Activated CD8-positive, alpha-beta memory T cell treated with anti-CD3 and anti-CD28 coated beads, Interleukin-2, amount 50 U/mL, for 24 hours (primary cell): ENCODE measurements around the gene RNPEP.
"Not testable (repeated sequence)": the region's sequence is repeated elsewhere in the genome, so short reads cannot be mapped to it uniquely, and the experiment has no call there.

Experiments
- DNase-seq: peaks from one replicate; pipeline ENCODE4 v3.0.0-alpha.2; 2020; ENCODE audit errors: extremely low read depth

The RNPEP gene, protein sequence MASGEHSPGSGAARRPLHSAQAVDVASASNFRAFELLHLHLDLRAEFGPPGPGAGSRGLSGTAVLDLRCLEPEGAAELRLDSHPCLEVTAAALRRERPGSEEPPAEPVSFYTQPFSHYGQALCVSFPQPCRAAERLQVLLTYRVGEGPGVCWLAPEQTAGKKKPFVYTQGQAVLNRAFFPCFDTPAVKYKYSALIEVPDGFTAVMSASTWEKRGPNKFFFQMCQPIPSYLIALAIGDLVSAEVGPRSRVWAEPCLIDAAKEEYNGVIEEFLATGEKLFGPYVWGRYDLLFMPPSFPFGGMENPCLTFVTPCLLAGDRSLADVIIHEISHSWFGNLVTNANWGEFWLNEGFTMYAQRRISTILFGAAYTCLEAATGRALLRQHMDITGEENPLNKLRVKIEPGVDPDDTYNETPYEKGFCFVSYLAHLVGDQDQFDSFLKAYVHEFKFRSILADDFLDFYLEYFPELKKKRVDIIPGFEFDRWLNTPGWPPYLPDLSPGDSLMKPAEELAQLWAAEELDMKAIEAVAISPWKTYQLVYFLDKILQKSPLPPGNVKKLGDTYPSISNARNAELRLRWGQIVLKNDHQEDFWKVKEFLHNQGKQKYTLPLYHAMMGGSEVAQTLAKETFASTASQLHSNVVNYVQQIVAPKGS

DNA sequence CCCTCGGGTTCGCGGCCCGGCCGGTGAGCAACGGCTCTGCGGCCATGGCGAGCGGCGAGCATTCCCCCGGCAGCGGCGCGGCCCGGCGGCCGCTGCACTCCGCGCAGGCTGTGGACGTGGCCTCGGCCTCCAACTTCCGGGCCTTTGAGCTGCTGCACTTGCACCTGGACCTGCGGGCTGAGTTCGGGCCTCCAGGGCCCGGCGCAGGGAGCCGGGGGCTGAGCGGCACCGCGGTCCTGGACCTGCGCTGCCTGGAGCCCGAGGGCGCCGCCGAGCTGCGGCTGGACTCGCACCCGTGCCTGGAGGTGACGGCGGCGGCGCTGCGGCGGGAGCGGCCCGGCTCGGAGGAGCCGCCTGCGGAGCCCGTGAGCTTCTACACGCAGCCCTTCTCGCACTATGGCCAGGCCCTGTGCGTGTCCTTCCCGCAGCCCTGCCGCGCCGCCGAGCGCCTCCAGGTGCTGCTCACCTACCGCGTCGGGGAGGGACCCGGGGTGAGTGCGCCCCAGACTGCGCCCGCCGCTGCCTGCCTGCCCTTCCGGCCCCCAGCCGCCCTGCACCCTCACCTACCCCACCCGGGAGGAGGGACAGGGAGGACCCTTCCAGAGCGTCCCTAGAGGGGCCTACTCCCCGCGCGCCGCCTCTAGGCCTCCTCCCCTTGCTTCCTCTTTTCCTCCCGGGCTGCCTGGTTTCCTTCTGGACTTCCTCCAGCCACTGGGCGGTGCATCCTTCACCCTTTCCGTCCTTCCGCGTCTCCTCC lies at the start of gene RNPEP:
RNPEP (plus strand) TSS at position 26 of the 757 bp plus-strand sequence; CDS start at position 45, 19 bp downstream.
- no peak for DNase-seq

DNA sequence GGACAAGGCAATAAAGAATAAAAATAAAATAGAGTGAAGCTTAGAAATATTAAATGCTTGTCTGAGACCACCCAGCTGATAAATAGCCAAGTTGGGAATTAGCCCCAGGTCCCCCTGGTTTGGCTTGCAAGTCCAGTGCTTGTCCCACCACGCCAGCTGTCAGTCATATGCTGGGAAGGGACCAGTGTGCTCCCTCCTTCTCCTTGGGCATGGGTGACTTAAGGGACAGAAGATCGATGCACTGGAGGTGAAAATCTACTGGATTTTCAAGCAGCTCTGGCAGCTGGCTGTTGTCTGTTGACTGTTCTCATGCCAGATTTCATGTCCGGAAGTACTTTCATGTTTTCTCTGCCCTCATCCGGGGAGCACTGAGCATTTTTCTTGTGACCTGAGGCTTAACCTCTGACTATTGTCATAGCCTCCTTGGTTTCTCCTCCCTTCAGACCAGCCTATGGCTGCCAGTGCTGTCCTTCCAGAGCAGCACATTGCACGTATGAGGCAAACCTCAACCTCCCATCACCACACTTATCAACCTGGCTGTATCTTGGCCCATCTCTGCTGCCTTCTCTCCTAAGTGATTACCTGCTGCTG lies 48.5 kb upstream of the RNPEP start:
- DNase-seq: no peak

DNA sequence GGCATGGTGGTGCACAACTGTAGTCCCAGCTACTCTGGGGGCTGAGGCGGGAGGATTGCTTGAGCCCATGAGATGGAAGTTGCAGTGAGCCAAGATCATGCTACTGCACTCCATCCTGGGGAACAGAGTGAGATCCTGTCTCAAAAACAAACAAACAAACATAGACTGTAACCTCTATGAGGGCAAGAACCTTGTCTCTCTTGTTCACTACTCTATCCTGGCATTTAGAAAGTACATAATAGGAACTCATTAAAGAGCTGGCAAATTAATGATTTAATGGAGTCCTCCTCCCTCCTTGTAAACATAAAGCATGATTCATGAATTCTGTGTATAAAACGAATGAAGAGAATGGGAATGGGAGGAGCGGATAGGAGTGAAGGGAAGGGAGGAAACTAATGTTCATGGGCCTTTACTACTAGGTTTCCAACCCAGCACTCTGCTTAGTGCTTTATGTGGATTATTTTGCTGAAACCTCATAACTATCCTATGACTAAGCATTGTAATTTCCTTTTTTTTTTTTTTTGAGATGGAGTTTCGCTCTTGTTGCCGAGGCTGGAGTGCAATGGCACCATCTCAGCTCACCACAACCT lies 44.7 kb upstream of the RNPEP start:
- DNase-seq: no peak

DNA sequence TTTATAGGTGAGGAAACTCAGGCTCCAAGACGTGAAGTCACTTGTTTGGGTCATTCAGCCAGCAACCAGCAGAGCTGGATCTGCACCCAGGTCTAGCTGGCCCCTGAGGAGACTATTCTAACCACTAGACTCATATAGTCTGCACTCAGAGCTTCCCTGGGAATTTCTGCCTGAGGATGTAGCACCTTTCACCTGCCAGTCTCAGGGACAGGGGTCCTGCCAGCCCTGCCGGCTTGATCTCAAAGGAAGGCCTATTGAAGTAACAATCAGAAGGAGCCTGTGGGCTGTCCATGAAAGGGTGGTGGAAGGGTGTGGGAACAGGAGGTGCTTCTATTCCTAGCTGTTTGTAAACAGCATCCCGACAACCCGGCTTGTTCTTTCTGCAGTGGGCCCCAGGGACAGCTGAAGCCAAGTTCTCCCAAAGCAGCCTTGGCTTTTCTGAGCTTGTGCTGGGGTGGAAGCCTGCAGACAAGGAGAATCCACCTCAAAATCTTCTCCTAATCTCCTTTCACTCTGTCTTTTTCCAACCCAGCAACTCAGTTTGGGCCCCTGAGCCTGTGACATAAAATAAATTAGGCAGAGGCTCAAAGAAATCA lies 43.9 kb upstream of the RNPEP start:
- no peak for DNase-seq

DNA sequence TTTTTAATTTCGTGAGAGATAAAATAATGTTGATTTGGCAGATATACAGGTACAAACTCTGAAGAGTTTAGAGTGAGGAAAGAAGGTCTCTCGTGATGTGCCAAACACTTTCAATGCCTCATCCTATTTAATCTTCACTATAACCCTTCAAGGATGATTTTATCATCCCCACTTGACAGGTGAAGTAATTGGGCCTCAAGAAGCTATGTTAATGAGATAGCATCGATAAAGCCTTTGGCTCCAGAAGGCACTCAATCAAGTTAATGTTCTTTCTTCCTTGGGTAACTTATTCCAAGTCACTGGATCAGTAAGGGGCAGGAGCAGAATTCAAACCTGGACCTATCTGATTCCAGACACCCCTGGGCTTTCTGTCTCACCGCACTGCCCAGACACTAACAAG lies 43.3 kb upstream of the RNPEP start:
- DNase-seq: no peak

DNA sequence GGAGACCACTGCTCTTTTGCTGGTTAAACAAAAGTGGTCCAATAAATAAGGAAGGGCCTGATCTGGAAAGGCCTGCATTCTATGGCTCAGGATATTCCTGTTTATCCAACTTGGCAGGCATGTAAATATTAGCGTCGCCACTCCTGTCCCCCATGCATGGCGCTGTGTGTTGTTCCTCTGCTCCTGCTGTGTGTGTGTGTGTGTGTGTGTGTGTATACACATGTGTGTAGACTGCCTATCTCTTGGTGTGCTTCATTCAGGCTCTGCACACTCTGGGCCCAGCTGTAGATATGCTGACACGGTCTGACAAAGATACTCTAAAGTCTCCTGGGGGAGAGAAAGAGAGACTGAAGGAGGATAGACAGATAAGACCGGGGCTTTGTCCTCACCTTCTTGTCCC lies 42.9 kb upstream of the RNPEP start:
- DNase-seq: no peak

DNA sequence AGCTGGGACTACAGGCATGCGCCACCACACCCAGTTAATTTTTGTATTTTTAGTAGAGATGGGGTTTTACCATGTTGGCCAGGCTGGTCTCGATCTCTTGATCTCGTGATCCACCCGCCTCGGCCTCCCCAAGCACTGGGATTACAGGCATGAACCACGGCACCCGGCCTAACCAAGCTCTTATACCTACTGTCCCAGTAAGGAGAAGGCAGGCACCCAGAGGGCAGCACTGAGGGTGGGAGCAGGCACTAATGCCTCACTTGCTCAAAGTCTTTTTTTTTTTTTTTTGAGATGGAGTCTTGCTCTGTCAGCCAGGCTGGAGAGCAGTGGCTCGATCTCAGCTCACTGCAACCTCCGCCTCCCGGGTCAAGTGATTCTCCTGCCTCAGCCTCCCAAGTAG lies 42.1 kb upstream of the RNPEP start:
- DNase-seq: not testable (repeated sequence)

DNA sequence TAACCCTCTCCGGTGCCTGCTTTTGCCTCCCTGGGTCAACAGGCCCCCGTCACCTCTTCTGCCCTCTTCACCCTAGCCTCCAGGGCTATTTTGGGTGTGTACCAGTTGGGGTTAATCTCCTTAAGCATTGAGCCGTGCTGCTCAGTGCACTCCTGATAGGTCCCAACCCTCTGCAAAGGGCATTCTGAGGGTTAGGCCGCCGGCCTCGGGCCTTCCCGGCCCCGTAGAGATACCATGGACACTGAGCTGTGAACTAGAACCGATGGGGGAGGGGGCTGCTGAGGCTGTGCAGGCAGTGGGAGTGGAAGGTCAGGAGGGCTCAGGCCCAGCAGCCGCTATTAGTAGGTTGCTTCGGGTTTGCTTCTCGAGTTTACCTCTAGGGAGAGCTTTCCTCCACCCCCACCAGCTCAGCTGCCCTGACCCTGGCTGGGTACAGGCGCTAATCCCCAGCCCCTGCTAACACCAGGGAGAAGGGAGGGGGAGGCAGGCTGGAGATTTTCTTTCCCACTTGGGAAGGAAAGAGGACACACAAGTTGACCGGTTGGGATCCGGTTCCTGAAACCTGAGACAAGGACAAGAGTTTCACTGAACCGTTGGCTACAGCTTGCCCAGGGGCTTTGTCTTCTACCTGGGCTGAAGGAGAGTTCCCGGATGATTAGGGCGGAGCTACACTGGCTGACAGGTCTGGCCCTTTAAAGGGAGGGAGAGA lies 40.9 kb upstream of the RNPEP start:
- no peak for DNase-seq

DNA sequence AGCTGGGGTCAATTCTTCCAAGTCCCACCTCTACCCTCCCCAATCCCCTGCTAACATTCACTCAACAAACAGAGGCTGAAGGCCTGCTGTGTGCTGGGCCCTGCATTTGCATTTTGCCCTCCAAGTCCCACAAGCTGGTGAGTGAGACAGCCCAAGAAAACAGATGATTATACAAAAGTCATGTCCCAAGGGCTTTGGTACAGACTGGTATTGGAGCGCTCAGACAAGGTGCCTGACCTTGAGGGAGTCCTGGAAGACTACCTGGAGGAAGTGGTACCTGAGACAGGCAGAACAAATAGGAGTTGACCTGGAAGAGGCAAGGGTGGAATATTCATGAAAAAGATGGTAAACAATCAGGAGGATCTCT lies 40.3 kb upstream of the RNPEP start:
- no peak for DNase-seq

DNA sequence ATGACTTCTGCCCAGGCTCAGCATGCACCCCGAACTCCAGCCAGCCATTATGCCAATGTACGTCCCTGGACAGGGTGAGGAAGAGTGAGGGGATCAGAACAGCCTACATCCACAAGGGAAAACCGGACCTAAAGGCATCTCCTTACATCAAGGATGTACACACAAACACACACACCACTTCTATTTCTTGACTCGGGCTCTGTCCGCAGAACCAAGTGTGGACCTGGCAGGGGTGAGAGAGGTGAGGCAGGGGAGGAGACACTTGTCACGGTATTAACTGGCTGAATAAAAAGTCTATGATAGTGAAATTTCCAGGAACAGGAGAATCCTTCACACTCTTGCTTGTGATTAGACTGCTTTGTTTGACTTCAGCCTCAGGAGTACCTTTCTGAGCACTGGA lies 38.4 kb upstream of the RNPEP start:
- no peak for DNase-seq

DNA sequence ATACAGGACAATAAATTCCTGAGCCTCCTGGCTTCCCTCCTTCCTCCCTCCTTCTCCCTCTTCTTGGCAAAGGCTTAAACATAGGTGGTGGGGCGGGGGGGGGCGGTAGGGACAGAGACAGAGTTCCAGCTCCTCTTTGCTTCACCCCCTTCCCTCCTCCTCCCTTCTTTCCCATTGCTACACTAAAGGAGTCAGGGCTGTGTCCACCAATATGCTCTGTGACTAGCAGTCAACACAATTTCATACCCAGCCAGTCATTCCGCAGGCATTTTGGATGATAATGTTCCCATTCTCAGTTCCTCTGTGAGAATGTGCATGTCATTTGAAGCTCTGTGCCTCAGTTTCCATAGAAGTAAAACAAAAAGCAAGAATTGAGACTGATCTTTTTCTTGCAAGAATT lies 37.8 kb upstream of the RNPEP start:
- DNase-seq: no peak

DNA sequence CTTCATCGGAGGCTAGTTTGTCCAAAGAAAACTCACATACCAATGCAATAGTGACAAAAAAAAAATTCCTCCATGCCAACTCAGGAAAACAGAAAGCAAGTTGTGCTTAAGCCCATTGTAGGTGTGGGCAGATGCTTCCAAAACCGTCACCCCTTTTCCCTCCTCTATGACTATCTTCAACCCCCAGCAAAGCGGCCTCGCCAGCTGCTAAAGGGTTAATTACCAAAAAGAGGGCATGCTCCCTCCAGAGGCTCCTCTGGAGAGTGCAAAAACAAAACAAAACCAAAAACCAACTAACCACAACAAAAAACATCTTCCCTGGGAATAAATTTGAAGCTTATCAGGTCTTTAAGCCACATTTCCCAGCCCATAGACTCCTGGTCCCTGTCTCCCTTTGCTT lies 37.3 kb upstream of the RNPEP start:
- no peak for DNase-seq

DNA sequence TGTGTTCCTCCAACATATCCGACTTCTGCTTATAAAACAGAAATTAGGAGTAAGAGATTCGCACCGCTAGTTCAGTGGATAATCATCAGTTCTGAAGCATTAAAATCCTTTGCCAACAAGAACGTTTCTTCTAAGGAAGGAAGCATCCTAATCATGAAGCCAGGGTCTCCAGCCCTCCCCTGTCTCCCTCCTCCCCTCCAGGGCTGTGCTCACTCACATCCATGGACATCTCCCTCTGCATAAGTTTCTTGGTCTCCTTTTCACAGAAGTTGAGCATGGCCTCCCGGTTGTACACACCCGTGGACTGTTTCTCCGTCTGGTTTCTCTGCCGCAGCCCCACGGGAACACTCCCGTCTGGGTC lies 36.6 kb upstream of the RNPEP start:
- DNase-seq: no peak

DNA sequence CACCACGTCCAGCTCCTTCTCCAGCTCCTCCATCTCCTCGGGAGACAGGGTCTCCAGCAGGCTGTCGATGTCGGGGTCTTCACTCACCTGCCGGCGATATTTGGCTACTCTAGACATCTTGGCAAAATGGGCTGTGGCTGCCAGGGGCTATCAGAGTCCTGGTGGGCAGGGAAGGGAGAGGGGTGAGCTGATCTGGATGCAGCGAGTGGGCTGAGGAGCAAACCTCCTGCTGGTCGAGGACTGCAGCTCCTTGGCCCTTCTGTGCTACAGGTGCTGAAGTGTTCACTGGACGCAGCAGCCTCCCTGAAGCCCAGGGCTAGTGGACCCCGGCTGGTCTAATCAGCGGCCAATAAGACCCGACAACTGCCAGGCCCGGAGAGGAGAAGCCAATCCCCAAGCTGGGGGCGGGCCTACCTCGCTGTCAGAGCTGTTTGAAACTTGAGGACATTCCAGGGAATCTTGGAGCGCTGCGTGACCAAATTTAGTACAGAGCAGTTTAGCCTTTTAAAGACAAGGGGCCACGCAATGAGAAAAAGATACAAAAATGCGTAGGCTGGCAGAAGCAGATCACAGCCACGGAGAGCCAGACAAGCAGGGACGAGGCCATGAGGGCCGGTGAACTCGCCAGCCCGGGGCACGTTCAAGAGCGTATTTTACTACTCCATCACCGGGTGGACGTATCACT lies 36.1 kb upstream of the RNPEP start, which contains the start of gene LMOD1:
LMOD1 (minus strand) TSS at position 325 of the 685 bp plus-strand sequence; CDS start at position 117, 208 bp downstream.
- no peak for DNase-seq

DNA sequence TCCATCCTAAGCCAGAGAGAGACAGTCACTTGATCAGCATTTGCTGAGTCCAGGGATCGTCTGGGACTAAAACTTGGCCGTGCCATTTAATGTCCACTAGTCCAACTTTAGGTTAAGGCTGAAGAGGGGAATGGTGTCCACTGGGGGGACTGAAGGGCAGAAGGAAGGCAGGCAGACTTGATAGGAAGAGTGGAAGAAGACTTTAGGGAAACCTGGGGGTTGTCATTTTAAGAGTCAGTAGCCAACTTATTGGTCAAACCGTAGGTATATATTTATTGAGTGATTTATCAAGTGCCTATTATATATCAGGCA lies 34.8 kb upstream of the RNPEP start:
- DNase-seq: no peak

DNA sequence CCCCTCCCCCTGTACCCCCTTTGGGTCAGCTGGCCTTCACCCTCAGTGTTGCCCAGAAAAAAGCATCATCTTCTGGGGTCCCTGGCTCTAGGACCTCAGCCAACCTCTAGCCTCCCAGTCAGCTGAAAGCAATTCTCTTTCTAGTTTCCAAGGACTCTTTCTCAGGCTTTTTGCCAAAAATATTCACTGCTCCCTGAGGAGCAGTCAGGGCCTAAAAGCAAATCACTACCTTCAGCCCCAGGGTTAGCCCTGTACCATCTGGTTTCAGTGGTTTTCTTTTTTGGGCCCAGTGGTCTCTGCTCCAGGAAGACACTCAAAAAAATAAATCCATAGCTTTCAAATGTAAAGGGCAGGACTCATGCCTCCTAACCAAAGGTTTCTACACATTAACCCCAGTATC lies 33.0 kb upstream of the RNPEP start:
- DNase-seq: no peak

DNA sequence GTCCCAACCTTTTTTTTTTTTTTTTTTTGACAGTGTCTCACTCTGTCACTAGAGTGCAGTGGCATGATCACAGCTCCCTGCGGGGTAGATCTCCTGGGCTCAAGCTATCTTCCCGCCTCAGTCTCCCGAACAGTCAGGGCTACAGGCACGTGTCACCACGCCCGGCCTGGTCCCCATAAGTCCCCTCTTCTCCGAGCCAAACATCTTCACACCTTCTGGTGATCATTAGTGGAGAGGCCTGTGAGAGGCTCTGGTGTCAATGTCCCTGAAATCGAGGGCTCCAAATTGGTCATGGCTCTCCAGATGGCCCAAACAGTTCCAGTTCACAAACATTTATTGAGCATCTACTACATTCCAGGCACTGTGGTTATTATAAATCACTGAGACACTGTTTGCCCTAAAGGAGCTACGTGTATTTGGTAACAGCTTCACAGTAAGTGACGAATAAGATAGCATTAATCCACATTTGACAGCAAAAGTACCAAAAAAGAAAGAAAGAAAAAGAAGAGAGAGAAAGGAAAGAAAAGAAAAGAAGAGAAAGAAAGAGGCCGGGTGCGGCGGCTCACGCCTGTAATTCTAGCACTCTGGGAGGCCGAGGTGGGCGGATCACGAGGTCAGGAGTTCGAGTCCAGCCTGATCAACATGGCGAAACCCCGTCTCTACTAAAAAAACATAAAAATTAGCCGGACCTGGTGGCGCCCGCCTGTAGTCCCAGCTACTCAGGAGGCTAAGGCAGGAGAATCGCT lies 28.0 kb upstream of the RNPEP start:
- no peak for DNase-seq

DNA sequence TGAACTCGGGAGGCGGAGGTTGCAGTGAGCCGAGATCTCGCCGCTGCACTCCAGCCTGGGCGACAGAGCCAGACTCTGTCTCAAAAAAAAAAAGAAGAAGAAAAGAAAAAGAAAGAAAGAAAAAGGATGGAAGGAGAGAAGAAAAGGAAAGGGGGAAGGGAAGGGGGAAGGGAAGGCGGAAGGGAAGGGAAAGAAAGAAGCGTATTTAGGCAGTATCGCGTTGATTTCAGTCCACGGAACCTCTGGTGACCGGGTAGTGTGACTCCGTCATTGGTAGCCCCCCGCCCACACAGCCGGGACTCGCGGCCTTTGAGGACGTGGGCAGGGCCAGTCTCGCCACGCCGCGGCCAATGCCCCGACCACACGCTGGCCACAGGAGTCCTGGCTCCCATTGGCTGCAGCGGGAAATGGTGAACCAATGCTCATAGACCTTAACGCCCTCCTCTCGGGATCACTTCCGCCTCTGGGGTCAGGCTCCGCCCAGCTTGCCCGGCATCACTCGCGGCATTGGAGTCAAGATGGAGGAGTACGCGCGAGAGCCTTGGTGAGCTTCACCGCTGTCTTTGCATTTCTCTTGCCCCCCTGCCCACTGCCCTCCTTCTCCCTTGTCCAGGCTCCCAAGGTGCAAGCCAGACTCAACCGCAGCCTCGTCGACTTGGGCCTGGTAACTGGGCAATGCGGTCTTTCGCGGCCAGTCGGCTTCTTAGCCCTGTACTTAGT lies 27.3 kb upstream of the RNPEP start, which contains the start of gene TIMM17A:
TIMM17A (plus strand) TSS at position 495 of the 720 bp plus-strand sequence; CDS start at position 519, 24 bp downstream.
- peak; percentile 91 for DNase-seq

DNA sequence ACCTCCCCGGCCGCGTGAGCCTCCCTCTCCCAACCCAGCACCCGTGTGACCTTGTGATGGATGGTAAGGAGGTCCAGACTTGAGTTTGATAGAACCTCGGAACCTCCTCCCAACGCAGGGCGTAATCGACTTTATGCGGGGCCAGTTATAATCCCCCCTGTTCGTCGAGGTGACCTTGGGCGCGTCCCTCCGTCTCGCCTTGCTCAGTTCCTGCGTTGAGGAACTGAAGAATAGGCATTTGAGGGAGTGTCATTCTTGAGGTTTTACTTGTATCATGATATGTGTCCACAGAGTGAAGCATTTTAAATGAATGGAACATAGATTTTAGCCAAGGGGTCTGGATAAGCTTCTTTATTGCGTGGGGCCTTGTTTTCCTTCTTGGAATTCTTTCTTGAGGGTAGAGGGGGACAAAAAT lies 26.7 kb upstream of the RNPEP start:
- DNase-seq: no peak
